Bronchial epithelial cell (primary cell): ENCODE data around the gene MGAT4B. TPM values are rescaled to one million over a fixed set of nuclear protein-coding genes. Genes with fewer than 3 reads are reported as not detected.

Experiments
- DNase-seq: peaks from one replicate; pipeline ENCODE4 v3.0.0-alpha.2; 2010; ENCODE audit warnings: low read depth
- FAIRE-seq: peaks from 2 replicates; lab custom pipeline; 2011; peaks lifted over from hg19 to GRCh38; lab: Jason Lieb, UNC
- H3K27me3 ChIP-seq: 2 replicates; pipeline ENCODE4 v1.5.1; 2011; ENCODE audit warnings: low read length; ENCODE audit not compliant: control insufficient read depth, insufficient read depth
- H3K36me3 ChIP-seq: 2 replicates; pipeline ENCODE4 v1.5.1; 2011; ENCODE audit warnings: low read length; ENCODE audit not compliant: control insufficient read depth, insufficient read depth
- H3K4me3 ChIP-seq: 2 replicates; pipeline ENCODE4 v1.5.1; 2011; ENCODE audit warnings: mild to moderate bottlenecking, low read depth, low read length, control low read depth
- total RNA-seq: library from RNA; depleted of rRNA; stranded (reverse); fragments of >200 nt; gene quantifications from 2 replicates; pipeline ENCODE4 v1.2.1, GENCODE V29; 2014
- TF ChIP-seq, protein P1 (sequence below): IDR thresholded peaks from 2 replicates; pipeline ENCODE4 v1.5.1; 2011; ENCODE audit warnings: mild to moderate bottlenecking, moderate library complexity, low read length, control low read depth, inconsistent platforms; ENCODE audit not compliant: insufficient read depth, severe bottlenecking

Gene MGAT4B
- total RNA-seq, 1 donor from 2014 or later: 151 TPM

DNA sequence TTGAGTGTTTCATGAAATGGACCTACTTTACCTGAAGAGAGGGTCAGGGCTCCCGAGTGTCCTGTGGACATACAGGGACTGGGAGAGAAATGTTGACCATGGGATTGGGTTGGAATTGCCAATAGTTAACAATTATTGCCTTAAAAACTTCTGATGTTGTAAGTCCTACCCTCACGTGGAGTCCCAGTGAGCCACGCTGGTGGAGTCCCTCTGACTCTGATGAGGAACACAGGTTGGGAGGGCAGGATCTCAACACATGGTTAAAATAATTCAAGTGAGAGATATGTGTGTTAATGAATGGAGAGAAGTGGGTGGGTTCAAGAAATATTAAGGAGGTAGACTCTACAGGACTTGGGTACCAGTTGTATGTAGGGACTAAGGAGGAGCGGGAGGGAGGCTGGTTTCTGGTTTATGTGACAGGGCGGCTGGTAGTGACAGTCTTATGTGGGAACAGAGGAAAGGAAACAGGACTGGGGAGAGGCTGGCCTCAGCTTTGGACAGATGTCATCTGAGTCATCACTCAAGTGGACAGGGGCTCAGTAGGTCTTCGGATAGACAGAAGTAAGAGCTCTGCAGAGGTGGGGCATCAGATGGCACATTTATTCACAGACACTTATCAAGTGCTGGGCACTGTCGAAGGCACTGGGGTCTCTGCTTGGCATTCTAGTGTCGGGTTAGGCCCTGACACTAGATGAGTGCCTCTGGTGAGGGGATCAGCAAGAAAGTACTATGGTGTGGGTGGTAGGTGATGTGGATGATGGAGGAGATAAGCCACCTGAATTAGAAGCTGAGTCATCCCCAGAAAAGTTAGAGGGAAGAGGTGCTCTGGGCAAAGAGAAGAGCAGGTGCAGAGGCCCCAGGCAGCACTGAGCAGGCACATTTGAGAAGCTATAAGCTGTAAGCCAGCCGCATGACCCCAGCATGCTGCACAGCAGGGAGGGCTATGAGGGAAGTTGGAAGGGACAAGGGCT is 46.8 kb downstream of the MGAT4B start:
- TF ChIP-seq, protein P1, sequence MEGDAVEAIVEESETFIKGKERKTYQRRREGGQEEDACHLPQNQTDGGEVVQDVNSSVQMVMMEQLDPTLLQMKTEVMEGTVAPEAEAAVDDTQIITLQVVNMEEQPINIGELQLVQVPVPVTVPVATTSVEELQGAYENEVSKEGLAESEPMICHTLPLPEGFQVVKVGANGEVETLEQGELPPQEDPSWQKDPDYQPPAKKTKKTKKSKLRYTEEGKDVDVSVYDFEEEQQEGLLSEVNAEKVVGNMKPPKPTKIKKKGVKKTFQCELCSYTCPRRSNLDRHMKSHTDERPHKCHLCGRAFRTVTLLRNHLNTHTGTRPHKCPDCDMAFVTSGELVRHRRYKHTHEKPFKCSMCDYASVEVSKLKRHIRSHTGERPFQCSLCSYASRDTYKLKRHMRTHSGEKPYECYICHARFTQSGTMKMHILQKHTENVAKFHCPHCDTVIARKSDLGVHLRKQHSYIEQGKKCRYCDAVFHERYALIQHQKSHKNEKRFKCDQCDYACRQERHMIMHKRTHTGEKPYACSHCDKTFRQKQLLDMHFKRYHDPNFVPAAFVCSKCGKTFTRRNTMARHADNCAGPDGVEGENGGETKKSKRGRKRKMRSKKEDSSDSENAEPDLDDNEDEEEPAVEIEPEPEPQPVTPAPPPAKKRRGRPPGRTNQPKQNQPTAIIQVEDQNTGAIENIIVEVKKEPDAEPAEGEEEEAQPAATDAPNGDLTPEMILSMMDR: no peak
- DNase-seq (no peak), FAIRE-seq (no peak)
- no peaks in the 10 kb centered on the region for H3K36me3 ChIP-seq
- no peaks in the 10 kb centered on the region for H3K27me3 ChIP-seq
- no peak overlapping the region for H3K4me3 ChIP-seq

- Histone ChIP-seq H3K27me3 (no peaks in the 10 kb centered on the region), H3K36me3 (no peaks in the 10 kb centered on the region), H3K4me3 (no peak overlapping the region)
- TF ChIP-seq, protein P1: no peak
- no peak for DNase-seq
- FAIRE-seq: no peak
These were observed 47.7 kb downstream of the MGAT4B start for GRCh38 chr5:179758955-179759354.

DNA sequence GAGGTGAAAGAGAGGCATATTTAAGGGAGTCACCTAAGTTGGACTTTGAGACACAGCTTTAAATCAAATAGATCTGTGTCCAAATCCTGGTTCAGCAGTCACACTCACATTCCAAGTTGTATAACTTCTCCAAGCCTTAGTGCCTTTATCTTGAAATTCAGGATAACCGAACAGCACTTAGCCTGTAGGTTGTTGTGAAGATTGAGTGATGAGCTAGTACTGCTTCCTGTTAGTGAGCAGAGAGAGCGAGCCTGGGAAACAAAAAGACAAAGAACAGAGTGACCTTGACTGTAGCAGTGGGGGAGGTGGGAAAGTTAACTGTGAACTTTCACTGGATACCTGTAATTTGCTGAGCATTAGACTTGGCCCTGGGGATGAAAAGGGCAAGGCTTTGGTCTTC is 51.6 kb downstream of the MGAT4B start:
- no peak for FAIRE-seq
- DNase-seq: no peak
- TF ChIP-seq, protein P1: no peak
- no peaks in the 10 kb centered on the region for H3K27me3 ChIP-seq
- H3K4me3 ChIP-seq: no peak overlapping the region
- no peaks in the 10 kb centered on the region for H3K36me3 ChIP-seq

GRCh38 chr5:179753971-179754370 is 52.7 kb downstream of the MGAT4B start:
- H3K27me3 ChIP-seq: no peaks in the 10 kb centered on the region
- no peak for FAIRE-seq
- no peak overlapping the region for H3K4me3 ChIP-seq
- no peak for DNase-seq
- TF ChIP-seq, protein P1: no peak
- H3K36me3 ChIP-seq: no peaks in the 10 kb centered on the region

- FAIRE-seq (no peak), DNase-seq (no peak)
- TF ChIP-seq, protein P1: no peak
- no peak overlapping the region for H3K4me3 ChIP-seq
- H3K36me3 ChIP-seq: no peaks in the 10 kb centered on the region
- H3K27me3 ChIP-seq: no peaks in the 10 kb centered on the region
These were observed 56.7 kb downstream of the MGAT4B start for GRCh38 chr5:179749857-179750508.
